ENCODE results near the gene CPZ.

CPZ gene

DNA sequence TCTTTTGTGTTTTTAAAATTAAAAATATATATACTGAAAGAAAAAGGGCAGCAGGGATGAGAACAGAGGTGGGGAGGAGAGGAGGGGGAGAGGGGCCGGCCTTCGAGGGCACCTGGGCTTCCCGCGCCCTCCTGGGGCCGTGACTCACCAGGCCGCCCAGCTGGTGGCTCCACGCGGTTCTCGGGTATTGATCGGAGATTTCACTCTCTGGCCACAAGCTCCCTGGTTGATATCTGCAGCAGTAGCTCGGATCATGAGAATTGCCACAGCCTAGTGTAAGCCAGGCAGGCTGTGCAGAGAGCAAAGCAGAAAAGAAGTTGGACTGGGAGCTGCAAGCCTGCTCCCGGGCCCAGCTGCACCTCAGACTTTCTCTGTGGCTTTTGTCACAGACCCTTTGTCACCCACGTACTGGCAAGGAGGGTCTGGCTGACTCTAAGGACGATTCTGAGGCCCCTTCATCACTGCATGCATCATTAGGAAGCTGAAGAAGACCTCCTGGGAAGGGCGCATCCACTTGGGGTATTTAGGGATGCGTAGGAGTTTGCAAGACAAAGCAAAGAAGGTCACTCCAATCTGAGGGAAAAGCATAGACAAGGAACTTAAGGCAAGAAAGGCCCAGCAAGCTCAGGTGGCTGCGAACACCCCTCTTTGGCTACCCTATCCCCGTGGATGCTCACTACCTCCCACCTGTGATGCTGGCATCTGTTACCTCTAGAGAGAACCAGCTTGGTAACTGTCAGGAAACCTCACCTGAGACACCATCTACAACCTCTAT lies 71.7 kb downstream of the CPZ start:
- H3K4me3 ChIP-seq (ENCODE audit: low read depth, low read length): no peak overlapping the region
- H3K27ac ChIP-seq (ENCODE audit: low read depth, low read length): peak overlapping the region; percentile 63
- H3K9ac ChIP-seq (ENCODE audit: low read depth, low read length): no peak overlapping the region
- H3K27me3 ChIP-seq (ENCODE audit: control insufficient read depth, insufficient read depth, low read length): peaks cover 3% of the 10 kb centered on the region
- H3K36me3 ChIP-seq (ENCODE audit: control insufficient read depth, insufficient read depth, low read length): no peaks in the 10 kb centered on the region
- no peaks in the 10 kb centered on the region for H3K9me3 ChIP-seq (ENCODE audit: control insufficient read depth, insufficient read depth, low read length)
- peaks cover 10% of the 10 kb centered on the region for H3K4me1 ChIP-seq (ENCODE audit: control insufficient read depth, insufficient read depth, low read length)

DNA sequence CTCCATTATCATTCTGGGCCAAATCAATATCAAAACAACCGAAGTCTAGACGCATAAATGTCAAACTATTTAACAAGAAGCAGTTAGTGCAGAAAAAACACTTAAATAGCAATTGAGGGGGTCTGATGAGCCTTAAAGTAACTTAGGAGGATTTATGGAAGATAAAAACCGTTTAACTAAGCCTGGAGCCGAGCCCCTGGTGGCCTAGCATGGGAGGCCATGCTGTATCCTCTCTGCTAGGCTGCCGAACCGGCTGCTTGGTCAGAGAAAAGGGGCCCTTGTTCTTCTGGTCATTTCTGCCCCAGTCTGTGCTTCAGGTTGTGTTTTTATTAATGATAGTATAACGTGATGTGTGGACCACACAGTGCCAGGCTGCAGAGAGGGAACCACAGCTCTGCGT lies 72.4 kb downstream of the CPZ start:
- Histone ChIP-seq H3K4me1 (ENCODE audit: control insufficient read depth, insufficient read depth, low read length) (peaks cover 10% of the 10 kb centered on the region), H3K9ac (ENCODE audit: low read depth, low read length) (no peak overlapping the region), H3K36me3 (ENCODE audit: control insufficient read depth, insufficient read depth, low read length) (no peaks in the 10 kb centered on the region), H3K9me3 (ENCODE audit: control insufficient read depth, insufficient read depth, low read length) (no peaks in the 10 kb centered on the region), H3K27ac (ENCODE audit: low read depth, low read length) (no peak overlapping the region), H3K27me3 (ENCODE audit: control insufficient read depth, insufficient read depth, low read length) (peaks cover 3% of the 10 kb centered on the region), H3K4me3 (ENCODE audit: low read depth, low read length) (no peak overlapping the region)

DNA sequence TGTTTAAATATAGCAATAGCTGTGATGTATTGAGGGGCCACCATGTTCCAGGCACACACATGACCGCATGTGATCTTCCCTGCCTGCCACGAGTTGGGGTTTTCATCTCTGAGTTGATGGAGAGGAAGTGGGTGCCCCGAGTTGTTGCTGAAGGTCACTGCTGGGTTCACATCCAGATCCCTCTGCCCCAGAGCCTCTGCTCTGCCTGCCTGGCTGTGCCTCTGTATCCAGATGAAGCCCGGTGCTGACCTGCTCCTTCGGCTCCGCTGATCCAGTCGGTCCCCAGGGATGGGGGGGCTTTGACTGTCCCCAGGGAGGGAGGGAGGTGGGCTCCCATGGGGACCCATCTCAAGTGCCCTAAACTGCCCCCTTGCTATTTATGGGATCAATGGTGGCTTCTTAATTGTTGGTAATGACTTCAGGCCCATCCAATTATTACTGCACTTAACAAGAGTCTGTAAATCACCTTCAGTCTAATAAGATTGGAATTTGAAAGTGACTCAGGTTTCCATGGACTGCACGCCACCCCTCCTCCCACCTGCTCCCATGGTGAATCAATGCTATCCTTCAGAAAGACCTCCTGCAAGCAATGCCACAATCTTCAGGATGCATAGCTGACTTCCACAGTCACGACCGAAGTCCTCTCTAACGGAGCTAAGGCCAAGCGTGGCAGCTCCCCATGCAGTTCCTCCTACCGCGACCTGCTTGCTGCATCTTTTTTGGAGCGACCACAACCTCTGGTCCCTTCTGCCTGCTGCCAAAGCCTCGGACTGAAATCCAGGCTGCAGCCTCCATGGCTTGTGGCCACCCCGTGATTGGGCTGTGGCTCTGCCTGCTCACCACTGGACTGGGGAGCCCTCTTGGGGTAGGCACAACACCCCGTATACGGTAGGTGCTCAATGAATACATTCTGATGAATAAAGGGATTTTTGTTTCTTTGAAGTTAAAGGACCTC lies 73.1 kb downstream of the CPZ start:
- H3K9me3 ChIP-seq (ENCODE audit: control insufficient read depth, insufficient read depth, low read length): no peaks in the 10 kb centered on the region
- peaks cover 10% of the 10 kb centered on the region for H3K4me1 ChIP-seq (ENCODE audit: control insufficient read depth, insufficient read depth, low read length)
- H3K9ac ChIP-seq (ENCODE audit: low read depth, low read length): no peak overlapping the region
- H3K4me3 ChIP-seq (ENCODE audit: low read depth, low read length): no peak overlapping the region
- H3K27ac ChIP-seq (ENCODE audit: low read depth, low read length): no peak overlapping the region
- no peaks in the 10 kb centered on the region for H3K36me3 ChIP-seq (ENCODE audit: control insufficient read depth, insufficient read depth, low read length)
- peaks cover 3% of the 10 kb centered on the region for H3K27me3 ChIP-seq (ENCODE audit: control insufficient read depth, insufficient read depth, low read length)

DNA sequence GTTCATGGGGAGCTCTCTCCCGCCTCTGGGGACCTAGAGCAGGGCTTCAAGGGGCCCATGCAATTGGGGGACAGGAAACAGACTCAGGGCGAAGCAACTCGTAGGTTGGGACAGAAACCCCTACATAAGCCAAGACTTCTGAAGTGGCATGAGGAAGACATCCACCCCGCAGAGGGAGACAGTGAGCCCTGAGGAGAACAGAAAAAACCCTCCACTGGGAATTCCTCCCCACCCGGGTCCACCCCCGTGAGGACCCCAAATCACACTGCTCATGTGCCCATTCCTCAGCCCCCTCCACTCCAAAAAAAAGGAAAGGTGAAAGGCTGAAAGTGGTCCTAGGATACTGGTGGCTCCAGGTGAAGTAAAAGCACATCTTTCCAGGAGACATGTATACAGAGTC lies 74.0 kb downstream of the CPZ start:
- Histone ChIP-seq H3K36me3 (ENCODE audit: control insufficient read depth, insufficient read depth, low read length) (no peaks in the 10 kb centered on the region), H3K27me3 (ENCODE audit: control insufficient read depth, insufficient read depth, low read length) (peaks cover 3% of the 10 kb centered on the region), H3K27ac (ENCODE audit: low read depth, low read length) (no peak overlapping the region), H3K9me3 (ENCODE audit: control insufficient read depth, insufficient read depth, low read length) (no peaks in the 10 kb centered on the region), H3K4me1 (ENCODE audit: control insufficient read depth, insufficient read depth, low read length) (peaks cover 10% of the 10 kb centered on the region), H3K4me3 (ENCODE audit: low read depth, low read length) (no peak overlapping the region), H3K9ac (ENCODE audit: low read depth, low read length) (no peak overlapping the region)
